COLO668 (cell line): ENCODE measurements around the gene MTFR1L.

Experiments
- DNase-seq: peaks from one replicate; lab custom pipeline; 2025; ENCODE audit not compliant: unreplicated experiment; lab: John Stamatoyannopoulos, UW

Gene MTFR1L

GRCh38 chr1:25877155-25877554, 57.4 kb downstream of the MTFR1L start:
- DNase-seq: no peak

- no peak for DNase-seq
Measured at GRCh38 chr1:25878690-25879089, 58.9 kb downstream of the MTFR1L start.

GRCh38 chr1:25879675-25880074, 59.9 kb downstream of the MTFR1L start:
- DNase-seq: no peak

- no peak for DNase-seq
Measured at GRCh38 chr1:25880518-25880917, 60.8 kb downstream of the MTFR1L start.

- no peak for DNase-seq
Measured at GRCh38 chr1:25881266-25881665, 61.5 kb downstream of the MTFR1L start.
